GM18511 (cell line): ENCODE measurements around the gene KCTD21.

Experiments used
- ATAC-seq: cut with Tn5 transposase; IDR thresholded peaks from one replicate; pipeline ENCODE4 v1.9.1; 2021; ENCODE audit warnings: mild to moderate bottlenecking, moderate library complexity; ENCODE audit not compliant: unreplicated experiment

KCTD21 gene

DNA sequence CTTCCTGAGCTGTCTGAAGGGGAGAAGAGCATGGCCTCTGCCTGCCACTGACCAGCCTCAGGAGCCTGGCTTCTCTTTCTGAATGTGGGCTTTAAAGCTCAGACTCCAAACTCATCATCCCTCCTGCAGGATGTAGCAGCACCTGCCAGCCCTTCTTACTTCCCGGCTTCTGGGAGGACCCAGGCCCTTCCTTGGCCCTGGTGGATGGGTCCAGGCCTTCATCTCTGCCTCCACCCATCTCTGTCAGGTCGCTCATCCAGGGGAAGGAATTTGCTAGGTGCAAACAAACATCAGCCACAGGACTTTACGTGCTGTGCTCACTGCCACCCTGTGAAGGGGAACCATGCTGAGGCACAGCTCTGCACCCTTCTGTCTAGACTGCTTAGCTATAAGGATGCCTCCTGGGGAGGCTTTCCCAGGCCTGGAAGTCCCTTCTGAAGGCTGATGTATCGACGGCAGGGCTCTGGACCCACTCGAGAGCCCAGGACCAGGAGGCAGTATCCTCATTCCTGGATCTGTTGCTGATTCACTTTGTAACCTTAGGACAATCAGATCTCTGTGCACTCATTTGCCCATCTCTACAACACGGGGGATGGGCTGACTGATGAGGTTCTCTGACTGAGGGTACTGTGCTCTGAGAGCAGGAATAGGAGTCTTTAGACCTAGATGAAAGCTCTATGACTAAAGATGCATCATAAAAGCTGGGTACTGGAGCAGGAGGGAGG lies 31.2 kb upstream of the KCTD21 start:
- ATAC-seq = no peak

DNA sequence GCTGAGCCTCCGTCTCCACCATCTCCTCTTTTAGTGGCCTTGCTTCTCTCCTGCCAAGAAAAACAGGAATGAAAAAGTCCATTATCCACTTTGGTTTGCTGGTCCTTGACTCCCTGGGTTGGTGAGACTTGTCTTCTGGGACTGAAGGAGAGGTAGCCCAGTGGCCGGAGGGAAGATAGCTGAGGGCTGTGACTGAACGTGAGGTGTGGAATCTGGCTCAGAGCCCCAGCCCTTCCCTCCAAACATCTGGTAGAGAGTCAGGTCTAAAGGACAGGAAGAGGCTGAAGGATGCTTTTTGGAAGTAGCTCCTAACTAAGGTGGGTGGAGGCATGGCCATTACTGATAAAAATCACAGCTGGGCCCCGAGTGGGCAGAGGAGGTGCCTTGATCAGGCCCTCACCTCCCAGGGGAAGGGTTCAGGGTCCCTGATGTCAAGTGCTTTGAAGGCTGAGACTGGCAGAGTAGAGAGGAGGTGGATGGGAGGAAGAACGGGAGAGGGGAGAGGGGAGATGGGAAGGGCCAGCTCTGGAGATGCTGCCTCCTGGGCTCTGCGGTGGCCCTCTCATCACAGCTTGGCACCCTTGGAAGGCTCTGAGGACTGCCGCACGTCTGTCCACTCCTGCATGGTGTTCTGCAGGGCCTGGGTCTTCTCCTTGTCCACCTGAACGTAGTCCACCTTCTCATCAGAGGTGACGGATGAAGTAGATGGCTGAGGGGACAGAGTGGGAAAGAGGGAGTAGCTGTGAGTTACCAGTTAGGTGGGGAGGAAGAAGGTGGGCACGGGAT lies 30.5 kb upstream of the KCTD21 start:
- ATAC-seq = no peak

DNA sequence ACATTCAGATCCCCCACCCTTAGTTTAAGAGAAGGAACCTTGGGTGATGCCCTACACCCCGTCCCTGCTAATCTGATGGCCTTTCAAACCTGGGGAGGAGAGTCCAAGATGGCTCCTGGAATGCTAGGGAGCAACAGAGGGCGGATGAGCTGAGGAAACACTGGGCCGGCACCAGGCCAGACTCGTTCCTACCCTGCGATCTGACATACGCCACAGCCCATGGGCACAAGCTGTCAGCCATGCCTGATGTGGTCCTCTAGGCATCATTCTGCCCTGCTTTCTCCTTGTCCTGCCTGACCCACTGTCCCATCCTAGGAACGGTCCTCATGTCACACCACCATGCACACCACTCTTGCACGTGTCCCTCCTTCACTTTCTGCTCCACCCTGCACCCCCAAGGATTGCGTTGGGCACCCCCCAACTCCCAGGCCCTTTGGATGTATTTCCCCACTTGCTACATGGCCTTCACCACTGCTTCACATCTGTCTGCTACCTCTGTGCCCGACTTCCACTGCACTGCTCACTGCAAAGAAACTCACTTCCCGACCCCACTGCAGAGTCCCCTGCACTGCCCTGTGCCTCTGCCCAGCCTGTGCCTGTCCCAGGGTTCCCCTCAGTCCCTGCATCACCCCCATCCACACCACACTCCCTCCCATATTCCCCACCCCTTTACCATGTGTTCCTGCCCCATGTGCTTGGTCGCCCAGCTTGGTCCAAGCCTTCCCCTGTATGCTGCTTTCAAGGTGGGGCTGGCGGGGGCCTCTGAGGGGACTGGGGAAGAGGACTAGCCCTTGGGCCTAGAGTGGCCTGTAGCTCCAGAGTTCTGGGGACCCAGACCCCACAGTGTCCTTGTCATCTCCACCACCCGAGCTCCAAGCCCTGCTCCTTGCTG lies 29.5 kb upstream of the KCTD21 start:
- ATAC-seq = no peak

DNA sequence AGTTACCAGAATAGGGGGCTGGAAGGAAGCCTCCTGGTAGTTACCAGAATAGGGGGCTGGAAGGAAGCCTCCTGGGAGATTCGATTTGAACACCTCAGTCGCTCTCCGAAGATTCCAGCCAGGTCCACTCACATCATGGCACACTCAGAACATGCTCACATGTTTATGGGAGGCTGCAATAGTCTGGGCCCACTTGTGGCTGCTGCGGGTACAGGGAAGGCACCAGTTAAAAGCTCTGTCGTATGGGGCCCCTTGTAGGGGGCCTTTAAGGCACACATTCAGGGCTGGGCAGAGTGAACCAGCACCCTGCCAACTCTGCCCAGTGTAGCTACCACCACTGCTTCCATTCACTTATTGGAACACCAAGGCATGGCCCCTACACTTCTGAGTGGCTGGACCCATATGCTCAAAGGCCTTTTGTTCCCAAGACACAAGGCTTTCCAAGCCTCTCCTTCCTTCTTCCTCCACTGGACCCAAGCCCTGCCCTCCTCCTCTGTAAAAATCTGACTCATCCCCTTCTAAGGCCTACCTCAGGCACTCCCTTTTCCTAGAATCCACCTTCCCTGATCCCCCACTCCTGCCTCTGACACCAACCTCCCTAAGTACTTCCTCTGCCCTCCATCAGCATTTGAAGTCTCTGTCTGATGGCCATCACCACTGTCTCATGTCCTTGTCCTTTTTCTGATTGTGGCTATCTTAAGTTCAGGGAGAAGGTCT lies 28.3 kb upstream of the KCTD21 start:
- ATAC-seq = no peak

DNA sequence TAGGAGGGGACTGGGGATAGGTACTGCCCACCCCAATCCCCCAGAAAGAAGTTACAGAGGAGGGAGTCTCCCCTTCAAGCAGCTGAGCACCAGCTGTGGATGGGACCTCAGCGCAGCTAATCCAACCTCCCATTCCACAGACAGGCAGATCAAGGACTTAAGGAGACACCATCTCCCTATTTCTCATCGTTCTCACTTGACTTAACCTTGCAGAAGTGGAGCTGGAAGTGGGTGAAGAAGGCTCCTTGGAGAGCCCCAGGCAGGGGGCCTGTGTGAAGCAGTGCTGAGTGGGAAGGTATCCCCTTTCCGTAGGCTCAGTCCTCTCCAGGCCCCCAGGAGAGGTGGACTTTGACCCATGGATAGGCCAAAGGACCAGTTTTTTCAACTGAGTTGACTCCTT lies 27.6 kb upstream of the KCTD21 start:
- no peak for ATAC-seq

DNA sequence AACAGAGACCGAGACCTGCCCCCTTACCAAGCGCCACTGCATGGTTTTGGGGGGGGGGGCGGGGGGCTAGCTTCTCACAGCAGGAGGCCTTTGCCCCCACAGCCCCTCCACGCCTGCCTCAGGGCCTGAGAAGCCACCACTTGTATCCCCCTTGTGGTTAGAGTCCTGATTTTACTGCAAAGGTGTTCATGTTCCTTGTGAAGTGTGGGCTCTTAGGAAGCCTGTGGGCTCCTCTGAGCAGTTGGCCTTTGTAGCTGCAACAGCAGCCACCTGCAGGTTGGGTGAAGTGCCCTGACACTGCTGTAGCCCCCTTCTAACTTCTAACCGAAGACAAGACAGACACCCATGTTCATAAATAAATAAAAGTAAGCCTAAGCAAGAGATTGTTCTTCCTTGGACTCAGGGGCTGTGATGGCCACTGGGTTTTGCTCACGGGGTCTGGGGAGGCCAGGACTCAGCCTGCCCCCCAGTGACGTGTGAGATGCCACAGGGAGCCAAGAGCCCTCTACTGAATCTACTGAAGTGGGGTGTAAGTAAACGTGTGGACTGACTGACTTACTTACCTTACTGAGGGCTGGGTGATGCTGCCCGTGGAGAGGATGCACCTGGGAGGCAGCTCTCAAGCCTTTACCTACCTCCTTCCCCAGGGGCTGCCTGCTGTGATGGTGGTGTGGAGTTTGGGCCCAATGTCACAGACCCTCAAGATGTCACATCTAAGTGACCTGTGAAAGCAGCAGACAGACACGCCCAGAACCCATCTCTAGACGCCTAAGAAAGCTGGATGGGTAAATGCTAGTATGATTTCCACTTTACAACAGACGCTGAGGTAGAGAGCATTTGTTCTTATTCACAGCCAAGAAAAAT lies 26.1 kb upstream of the KCTD21 start:
- ATAC-seq = no peak

DNA sequence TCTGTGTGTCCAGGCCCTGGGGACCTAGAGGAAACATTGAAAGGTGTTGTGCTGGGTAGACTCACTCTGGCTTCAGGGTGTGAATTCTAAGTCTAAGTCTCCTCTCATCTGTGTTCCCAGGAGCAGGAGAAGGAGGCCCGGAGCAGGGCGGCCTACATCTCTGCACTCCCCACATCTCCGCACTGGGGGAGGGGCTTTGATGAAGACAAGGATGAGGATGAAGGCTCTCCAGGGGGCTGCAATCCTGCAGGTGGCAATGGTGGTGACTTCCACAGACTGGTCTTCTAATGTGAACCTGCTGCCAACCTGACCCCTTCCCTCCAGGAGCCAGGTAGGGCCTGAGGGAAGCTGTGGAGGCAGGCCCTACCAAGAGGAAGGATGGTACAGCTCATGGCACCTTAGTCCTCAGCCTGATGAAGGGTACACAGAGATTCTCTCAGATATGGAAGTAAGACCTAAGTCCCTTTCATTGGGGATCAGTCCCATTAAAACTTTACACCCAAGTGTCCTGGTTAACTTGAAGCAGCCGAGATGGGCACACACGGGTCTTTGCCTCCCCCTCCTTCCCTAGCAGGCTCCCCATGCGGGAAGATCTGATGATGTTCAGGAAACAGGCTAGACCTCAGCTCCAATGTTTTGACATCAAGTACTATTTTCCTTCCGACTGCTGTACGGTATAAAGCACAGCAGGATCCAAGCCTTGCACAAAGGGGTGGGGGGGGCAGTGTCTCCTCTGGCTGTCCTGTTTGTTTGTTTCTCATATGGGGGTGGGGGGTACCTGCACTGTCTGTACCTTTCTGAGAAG lies 25.3 kb upstream of the KCTD21 start:
- no peak for ATAC-seq

DNA sequence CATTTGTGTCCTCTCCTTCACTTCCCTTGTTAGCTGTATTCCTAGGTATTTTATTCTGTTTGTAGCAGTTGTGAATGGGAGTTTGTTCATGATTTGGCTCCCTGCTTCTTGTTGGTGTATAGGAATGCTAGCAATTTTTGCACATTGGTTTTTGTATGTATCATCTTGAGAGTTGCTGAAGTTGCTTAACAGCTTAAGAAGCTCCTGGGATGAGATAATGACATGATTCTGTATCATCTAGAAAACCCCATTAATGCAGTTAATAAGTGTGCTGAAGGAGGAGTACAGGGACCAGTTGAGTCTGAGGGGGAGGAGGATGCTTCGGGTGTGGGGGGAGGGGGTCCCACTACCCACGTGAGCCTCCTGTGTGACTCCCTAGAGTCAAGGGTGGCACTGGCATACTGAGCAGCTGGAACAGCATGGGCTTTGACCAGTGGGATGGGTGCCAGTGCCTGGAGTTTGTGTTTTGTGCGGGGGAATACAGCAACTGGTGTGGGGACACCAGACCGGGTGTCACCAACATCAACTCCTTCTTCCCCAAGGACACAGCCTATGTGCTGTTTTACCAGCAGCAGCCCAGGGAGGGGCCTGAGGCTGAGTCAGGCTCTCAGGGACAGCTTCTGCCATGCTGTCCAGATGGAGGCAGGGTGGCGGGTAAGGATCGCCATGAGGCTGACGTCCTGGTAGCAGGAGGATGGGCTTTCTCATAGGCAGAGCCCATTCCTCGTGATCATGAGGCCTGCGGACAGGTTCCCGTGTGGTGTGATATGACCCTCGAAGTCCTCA lies 24.4 kb upstream of the KCTD21 start:
- ATAC-seq = no peak

DNA sequence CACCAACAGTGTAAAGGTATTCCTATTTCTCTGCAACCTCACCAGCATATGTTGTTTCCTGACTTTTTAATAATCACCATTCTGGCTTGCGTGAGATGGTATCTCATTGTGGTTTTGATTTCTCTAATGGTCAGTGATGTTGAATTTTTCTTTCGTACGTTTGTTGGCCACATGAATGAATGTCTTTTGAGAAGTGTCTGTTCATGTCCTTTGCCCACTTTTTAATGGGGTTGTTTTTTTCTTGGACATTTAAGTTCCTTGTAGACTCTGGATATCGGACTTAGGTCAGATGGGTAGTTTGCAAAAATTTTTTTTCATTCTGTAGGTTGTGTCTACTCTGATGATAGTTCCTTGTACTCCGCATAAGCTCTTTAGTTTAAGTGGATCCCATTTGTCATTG lies 23.1 kb upstream of the KCTD21 start:
- ATAC-seq = no peak

DNA sequence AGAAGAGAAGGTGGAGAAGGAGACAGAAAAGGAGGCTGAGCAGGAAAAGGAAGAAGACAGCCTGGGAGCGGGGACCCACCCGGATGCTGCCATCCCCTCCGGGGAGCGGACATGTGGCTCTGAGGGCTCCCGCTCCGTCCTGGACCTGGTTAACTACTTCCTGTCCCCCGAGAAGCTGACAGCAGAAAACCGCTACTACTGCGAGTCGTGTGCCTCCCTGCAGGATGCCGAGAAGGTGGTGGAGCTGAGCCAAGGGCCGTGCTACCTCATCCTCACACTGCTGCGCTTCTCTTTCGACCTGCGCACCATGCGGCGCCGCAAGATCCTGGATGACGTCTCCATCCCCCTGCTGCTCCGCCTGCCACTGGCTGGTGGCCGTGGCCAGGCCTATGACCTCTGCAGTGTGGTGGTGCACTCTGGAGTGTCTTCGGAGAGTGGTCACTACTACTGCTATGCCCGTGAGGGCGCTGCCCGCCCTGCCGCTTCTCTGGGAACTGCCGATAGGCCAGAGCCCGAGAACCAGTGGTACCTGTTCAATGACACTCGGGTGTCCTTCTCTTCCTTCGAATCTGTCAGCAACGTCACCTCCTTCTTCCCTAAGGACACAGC lies 21.7 kb upstream of the KCTD21 start:
- ATAC-seq = no peak

DNA sequence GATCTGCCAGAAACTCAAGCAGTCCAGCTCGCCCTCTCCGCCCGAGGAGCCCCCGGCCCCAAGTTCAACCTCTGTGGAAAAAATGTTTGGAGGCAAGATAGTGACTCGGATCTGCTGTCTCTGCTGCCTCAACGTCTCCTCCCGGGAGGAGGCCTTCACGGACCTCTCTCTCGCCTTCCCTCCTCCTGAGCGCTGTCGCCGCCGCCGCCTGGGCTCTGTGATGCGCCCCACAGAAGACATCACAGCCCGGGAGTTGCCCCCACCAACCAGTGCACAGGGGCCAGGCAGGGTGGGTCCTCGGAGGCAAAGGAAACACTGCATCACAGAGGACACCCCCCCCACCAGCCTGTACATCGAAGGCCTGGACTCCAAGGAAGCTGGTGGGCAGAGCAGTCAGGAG lies 21.1 kb upstream of the KCTD21 start:
- ATAC-seq = no peak

DNA sequence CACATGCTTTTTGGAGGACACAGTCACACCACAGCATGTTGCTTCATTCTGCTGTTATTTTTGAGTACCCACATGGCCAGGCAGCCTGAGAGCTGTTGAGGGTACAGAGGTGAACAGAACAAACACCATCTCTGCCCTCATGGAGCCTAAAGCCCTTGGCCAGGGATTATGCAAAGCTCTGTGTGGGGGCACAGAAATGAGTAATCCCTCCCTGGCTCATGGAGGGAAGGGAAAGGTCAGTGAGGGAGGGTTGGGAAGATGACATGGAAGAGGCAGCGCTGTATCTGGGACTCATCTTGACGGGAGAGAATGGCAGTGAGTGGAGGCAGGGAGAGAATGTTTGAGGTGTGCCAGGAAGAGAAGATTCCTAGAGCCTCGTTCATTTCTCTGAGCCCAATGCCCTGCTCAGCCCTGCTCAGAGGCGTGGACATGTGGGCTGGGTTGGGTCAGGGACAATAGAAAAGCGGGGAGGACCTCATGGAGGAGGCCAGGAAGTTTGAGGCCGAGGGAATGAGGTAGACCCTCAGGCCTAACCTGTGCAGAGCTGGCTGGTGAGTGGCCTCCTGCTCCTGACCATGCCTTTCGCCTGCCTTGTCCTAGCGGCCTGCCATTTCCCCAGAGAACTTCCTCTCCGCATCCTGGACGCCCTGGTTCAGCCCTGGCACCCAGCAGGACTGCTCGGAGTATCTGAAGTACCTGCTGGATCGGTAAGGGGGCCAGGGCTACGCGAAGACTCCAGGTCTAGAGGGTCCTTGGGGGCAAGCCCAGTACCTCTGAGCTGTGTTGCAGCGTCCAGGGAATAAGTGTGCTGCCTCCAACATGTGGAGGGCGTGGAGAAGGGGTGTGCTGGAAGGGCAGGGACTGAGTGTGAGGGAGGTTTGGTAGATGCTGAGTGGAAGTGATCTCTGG lies 20.1 kb upstream of the KCTD21 start:
- ATAC-seq = no peak

DNA sequence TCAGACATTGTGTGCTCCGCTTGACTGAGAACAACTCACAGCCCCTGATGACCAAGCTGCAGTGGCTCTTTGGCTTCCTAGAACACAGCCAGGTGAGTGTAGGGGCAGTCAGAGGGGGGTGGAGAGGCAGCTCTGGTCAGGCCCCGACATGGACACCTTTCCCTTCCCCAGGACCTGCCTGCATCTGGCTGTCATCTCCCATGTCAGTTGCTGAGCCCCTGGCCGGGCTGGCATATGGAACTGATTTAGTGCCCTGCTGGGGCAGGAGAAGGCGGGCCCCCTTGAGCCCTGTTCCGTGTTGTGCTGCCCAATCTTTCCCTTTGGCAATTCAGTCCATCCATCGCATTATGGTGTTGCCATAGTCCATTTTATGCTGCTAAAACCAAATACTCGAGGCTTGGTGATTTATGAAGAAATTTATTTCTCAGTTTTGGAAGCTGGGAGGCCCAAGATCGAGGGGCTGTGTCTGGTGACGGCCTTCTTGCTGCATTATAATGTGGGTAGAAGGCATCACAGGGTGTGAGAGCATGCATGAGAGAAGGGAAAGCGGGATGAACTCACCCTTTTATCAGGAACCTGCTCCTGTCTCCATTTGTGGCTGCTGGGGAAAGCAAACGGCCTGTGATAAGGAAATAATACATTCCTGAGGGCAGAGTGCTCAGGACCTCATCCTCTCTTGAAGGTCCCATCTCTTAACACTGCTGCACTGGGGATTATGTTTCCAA lies 19.3 kb upstream of the KCTD21 start:
- no peak for ATAC-seq

DNA sequence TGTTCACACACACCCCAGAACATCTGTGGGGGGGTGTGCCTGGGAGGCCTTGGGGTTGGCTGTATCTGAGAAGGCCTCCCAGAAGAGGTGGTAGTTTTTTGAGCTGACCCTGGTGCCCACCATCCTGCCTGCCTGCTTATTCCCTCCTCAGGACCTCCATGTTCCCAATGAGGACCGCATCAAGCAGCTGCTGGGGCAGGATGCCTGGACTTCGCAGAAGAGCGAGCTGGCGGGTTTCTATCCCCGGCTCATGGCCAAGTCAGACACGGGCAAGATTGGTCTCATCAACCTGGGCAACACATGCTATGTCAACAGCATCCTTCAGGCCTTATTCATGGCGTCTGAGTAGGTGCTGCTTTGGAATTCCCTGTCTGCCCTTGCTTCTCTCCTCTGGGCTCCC lies 17.3 kb upstream of the KCTD21 start:
- ATAC-seq = no peak

DNA sequence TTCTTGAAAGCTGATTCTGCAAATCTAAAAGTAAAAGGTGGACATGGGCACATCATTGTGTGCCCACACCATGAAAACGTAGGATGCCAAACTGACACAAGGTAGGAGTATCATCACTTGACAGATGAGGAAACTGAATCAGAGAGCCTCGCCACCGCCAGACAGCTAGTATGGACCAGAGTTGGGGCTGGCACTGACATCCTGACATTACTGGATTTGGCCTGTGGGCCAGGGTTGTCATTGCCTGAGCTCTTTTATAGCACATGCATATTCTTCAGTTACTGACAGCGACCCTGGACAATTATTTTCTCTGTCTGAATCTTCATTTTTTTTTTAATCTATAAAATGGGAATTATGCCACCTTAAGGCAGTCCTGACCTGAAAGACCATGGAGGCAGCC lies 16.8 kb upstream of the KCTD21 start:
- ATAC-seq = no peak

DNA sequence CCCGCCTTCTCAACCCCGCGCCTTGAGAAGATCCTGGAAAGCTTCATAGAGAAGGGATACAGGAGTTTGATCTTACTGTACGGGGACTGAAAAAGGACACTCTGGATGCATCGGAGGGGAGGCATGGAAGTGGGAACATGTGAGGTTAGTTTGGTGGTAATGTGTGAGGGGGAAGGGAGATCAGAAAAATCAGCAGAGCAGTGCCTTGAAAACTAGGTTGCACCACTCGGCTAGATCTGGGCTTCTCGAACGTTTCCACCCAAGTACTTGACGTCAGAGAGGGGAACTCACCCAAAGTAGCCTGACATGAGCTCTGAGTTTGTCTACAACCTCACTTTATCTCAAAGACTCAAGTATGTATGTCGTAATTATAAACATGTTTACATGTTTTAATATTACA lies 14.8 kb upstream of the KCTD21 start:
- ATAC-seq = no peak
